ENCODE data around the gene ZNF471.

Gene ZNF471

GRCh38 chr19:56507446-56508289 is at the start of gene ZNF471:
Gene ZNF471 (plus strand): TSS chr19:56507855. CDS start chr19:56511572, 3,717 bp downstream.
- DNase-seq (ENCODE audit: low spot score), result peak; percentile 92

- no peak for DNase-seq (ENCODE audit: low spot score)
These were observed 33.3 kb upstream of the ZNF471 start for GRCh38 chr19:56474308-56474707.

GRCh38 chr19:56476093-56476492 is 31.6 kb upstream of the ZNF471 start:
- DNase-seq (ENCODE audit: low spot score), result no peak

- DNase-seq (ENCODE audit: low spot score), result no peak
These were observed 30.8 kb upstream of the ZNF471 start, which contains the start of gene ZNF667 for GRCh38 chr19:56476651-56477428. Gene ZNF667 (minus strand): TSS chr19:56477345. CDS start chr19:56462370, 14,975 bp downstream.

GRCh38 chr19:56477429-56478338 is 30.0 kb upstream of the ZNF471 start:
- DNase-seq (ENCODE audit: low spot score), result peak; percentile 72

- no peak for DNase-seq (ENCODE audit: low spot score)
These were observed 16.3 kb upstream of the ZNF471 start for GRCh38 chr19:56491399-56491798.

GRCh38 chr19:56504581-56504980 is 3.1 kb upstream of the ZNF471 start:
- no peak for DNase-seq (ENCODE audit: low spot score)

- DNase-seq (ENCODE audit: low spot score), result no peak
These were observed 679 bp downstream of the ZNF471 start for GRCh38 chr19:56508290-56508778.

GRCh38 chr19:56525214-56525860 is 17.7 kb downstream of the ZNF471 start:
- DNase-seq (ENCODE audit: low spot score), result no peak

GRCh38 chr19:56537442-56537841 is 29.8 kb downstream of the ZNF471 start:
- DNase-seq (ENCODE audit: low spot score), result no peak

GRCh38 chr19:56538254-56538760 is 30.7 kb downstream of the ZNF471 start:
- peak; percentile 91 for DNase-seq (ENCODE audit: low spot score)

GRCh38 chr19:56538761-56539263 is 31.2 kb downstream of the ZNF471 start, which contains the start of gene ZFP28:
Gene ZFP28 (plus strand): TSS chr19:56538948. CDS start chr19:56539019, 71 bp downstream.
- peak; percentile 83 for DNase-seq (ENCODE audit: low spot score)

GRCh38 chr19:56543776-56544175 is 36.1 kb downstream of the ZNF471 start:
- no peak for DNase-seq (ENCODE audit: low spot score)

- no peak for DNase-seq (ENCODE audit: low spot score)
These were observed 39.9 kb downstream of the ZNF471 start for GRCh38 chr19:56547535-56547934.

- DNase-seq (ENCODE audit: low spot score), result no peak
These were observed 46.7 kb downstream of the ZNF471 start for GRCh38 chr19:56554272-56554869.

- no peak for DNase-seq (ENCODE audit: low spot score)
These were observed 55.1 kb downstream of the ZNF471 start for GRCh38 chr19:56562766-56563165.

GRCh38 chr19:56566904-56567273 is 59.2 kb downstream of the ZNF471 start:
- peak; percentile 46 for DNase-seq (ENCODE audit: low spot score)

- peak; percentile 96 for DNase-seq (ENCODE audit: low spot score)
These were observed 59.8 kb downstream of the ZNF471 start, which contains the start of gene ZNF470 for GRCh38 chr19:56567274-56568120. Gene ZNF470 (plus strand): TSS chr19:56567468. CDS start chr19:56570312, 2,844 bp downstream.

GRCh38 chr19:56572589-56572988 is 64.9 kb downstream of the ZNF471 start:
- DNase-seq (ENCODE audit: low spot score), result no peak
